Inflammatory macrophage treated with lipopolysaccharide for 4 hours (primary cell): ENCODE results near the gene TSPAN4.

ENCODE experiments used
- DNase-seq: peaks from one replicate; pipeline ENCODE4 v3.0.0-alpha.2; 2020

Gene TSPAN4

GRCh38 chr11:837189-837989 lies 5.3 kb upstream of the TSPAN4 start:
- no peak for DNase-seq

- DNase-seq: no peak
These were observed 4.7 kb upstream of the TSPAN4 start for GRCh38 chr11:837990-838307.

GRCh38 chr11:838441-839279 lies 4.0 kb upstream of the TSPAN4 start:
- no peak for DNase-seq

GRCh38 chr11:839280-839623 lies 3.4 kb upstream of the TSPAN4 start:
- DNase-seq: no peak

GRCh38 chr11:839875-840617 lies 2.6 kb upstream of the TSPAN4 start:
- DNase-seq: no peak

- no peak for DNase-seq
These were observed 677 bp upstream of the TSPAN4 start for GRCh38 chr11:841981-842369.

GRCh38 chr11:843086-843734 lies 558 bp downstream of the TSPAN4 start:
- DNase-seq: no peak

GRCh38 chr11:843818-844692 lies 1.4 kb downstream of the TSPAN4 start:
- DNase-seq: peak; percentile 71

GRCh38 chr11:844693-845644 lies 2.3 kb downstream of the TSPAN4 start:
- peak; percentile 35 for DNase-seq

- DNase-seq: no peak
These were observed 3.3 kb downstream of the TSPAN4 start for GRCh38 chr11:845872-846495.

GRCh38 chr11:846496-847098 lies 3.9 kb downstream of the TSPAN4 start:
- DNase-seq: no peak

GRCh38 chr11:847876-848275 lies 5.2 kb downstream of the TSPAN4 start:
- no peak for DNase-seq

GRCh38 chr11:848380-848931 lies 5.8 kb downstream of the TSPAN4 start:
- DNase-seq: no peak

- no peak for DNase-seq
These were observed 6.6 kb downstream of the TSPAN4 start for GRCh38 chr11:849104-849824.

GRCh38 chr11:849951-850774 lies 7.5 kb downstream of the TSPAN4 start:
- no peak for DNase-seq

- DNase-seq: no peak
These were observed 8.4 kb downstream of the TSPAN4 start for GRCh38 chr11:850775-851763.

- no peak for DNase-seq
These were observed 10.1 kb downstream of the TSPAN4 start for GRCh38 chr11:852762-853161.
